ENCODE results near the gene CEP192. TPM values are rescaled to one million over a fixed set of nuclear protein-coding genes. Genes with fewer than 3 reads are reported as not detected.
A peak's percentile ranks its signal among the peaks of the same experiment; 100 is the strongest.

CEP192 gene
- total and polyA plus RNA-seq, 10 donors = 13.8 to 41.8 (median 32.4) TPM

GRCh38 chr18:13138420-13139139 is 147.4 kb downstream of the CEP192 start:
- intact Hi-C loops (cut with DNase I; ENCODE audit: low total_unique reads) = no loop called here
- TF ChIP-seq POLR2AphosphoS5 (IDR thresholded peaks at IDR 0.05) (no peak), CTCF (IDR thresholded peaks at IDR 0.05 in 8 of 11, conservative IDR thresholded peaks at IDR 0.05 in 3 of 11) (no peak), POLR2A (IDR thresholded peaks at IDR 0.05) (no peak)
- H3K27me3 ChIP-seq (replicated peaks in 1 of 7) = peaks cover 0 to 18% (median 0%) of the 10 kb centered on the region in 7 donors
- peak overlapping the region in 6 of 8 donors; percentile 60 to 86 (median 77) for H3K4me3 ChIP-seq
- peak; percentile 84 for DNase-seq
- peaks cover 0 to 34% (median 22%) of the 10 kb centered on the region in 6 donors for H3K4me1 ChIP-seq
- peaks cover 0 to 23% (median 9%) of the 10 kb centered on the region in 8 donors for H3K9me3 ChIP-seq
- 88 to 96% (median 92%) methylated on average over 20 to 21 of the region's 21 CpGs for WGBS, 5 donors
- peak overlapping the region; percentile 55 to 91 (median 88) for H3K27ac ChIP-seq
- no peaks in the 10 kb centered on the region for H3K36me3 ChIP-seq

- Histone ChIP-seq H3K4me1 (peaks cover 0 to 34% (median 22%) of the 10 kb centered on the region in 6 donors), H3K9me3 (peaks cover 0 to 27% (median 21%) of the 10 kb centered on the region in 8 donors), H3K27me3 (replicated peaks in 1 of 7) (peaks cover 0 to 18% (median 0%) of the 10 kb centered on the region in 7 donors), H3K36me3 (no peaks in the 10 kb centered on the region), H3K27ac (no peak overlapping the region), H3K4me3 (no peak overlapping the region)
- no peak for DNase-seq
- WGBS, 5 donors = 81 to 94% (median 87%) methylated on average over 10 to 12 of the region's 12 CpGs
- no peak for TF ChIP-seq CTCF (IDR thresholded peaks at IDR 0.05 in 8 of 11, conservative IDR thresholded peaks at IDR 0.05 in 3 of 11)
- no peak for TF ChIP-seq POLR2AphosphoS5 (IDR thresholded peaks at IDR 0.05)
- TF ChIP-seq POLR2A (IDR thresholded peaks at IDR 0.05) = no peak
- intact Hi-C loops (cut with DNase I; ENCODE audit: low total_unique reads) = no loop called here
Observed at GRCh38 chr18:13139885-13140450, 148.8 kb downstream of the CEP192 start.

- no peak for DNase-seq
- no peak overlapping the region for H3K27ac ChIP-seq
- TF ChIP-seq CTCF (IDR thresholded peaks at IDR 0.05 in 8 of 11, conservative IDR thresholded peaks at IDR 0.05 in 3 of 11) (no peak), POLR2A (IDR thresholded peaks at IDR 0.05) (no peak), POLR2AphosphoS5 (IDR thresholded peaks at IDR 0.05) (no peak)
- H3K9me3 ChIP-seq = peaks cover 0 to 34% (median 22%) of the 10 kb centered on the region in 8 donors
- H3K4me3 ChIP-seq = no peak overlapping the region
- H3K27me3 ChIP-seq (replicated peaks in 1 of 7) = peaks cover 0 to 13% (median 0%) of the 10 kb centered on the region in 7 donors
- peaks cover 0 to 27% (median 16%) of the 10 kb centered on the region in 6 donors for H3K4me1 ChIP-seq
- WGBS, 5 donors = 74 to 86% (median 83%) methylated on average over 6 of the region's 6 CpGs
- intact Hi-C loops (cut with DNase I; ENCODE audit: low total_unique reads) = no loop called here
- H3K36me3 ChIP-seq = no peaks in the 10 kb centered on the region
Observed at GRCh38 chr18:13141209-13141608, 150.0 kb downstream of the CEP192 start.

DNA sequence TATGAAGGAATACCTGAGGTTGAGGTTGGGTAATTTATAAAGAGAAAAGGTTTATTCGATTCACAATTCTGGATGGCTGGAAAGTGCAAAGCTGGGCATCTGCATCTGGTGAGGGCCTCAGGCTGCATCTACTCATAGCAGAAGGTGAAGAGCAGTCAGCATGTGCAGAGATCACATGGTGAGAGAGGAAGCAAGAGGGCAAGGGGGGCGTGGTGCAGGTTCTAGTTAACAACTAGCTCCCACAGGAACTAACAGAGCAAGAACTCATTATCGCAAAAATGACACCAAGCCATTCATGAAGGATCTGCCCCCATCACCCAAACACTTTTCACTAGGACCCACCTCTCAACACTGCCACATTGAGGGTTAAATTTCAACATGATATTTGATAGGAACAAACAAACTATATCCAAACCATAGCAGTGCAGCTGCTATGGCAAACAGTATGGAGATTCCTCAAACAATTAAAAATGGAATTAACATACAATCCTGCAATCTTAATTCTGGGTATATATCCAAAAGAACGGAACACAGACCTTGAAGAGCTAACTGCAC is 154.6 kb downstream of the CEP192 start:
- Histone ChIP-seq H3K27me3 (replicated peaks in 1 of 7) (no peaks in the 10 kb centered on the region), H3K4me3 (no peak overlapping the region), H3K9me3 (peaks cover 0 to 34% (median 22%) of the 10 kb centered on the region in 8 donors), H3K4me1 (peaks cover 0 to 8% (median 0%) of the 10 kb centered on the region in 6 donors), H3K27ac (no peak overlapping the region), H3K36me3 (no peaks in the 10 kb centered on the region)
- TF ChIP-seq POLR2A (IDR thresholded peaks at IDR 0.05) (no peak), CTCF (IDR thresholded peaks at IDR 0.05 in 8 of 11, conservative IDR thresholded peaks at IDR 0.05 in 3 of 11) (no peak), POLR2AphosphoS5 (IDR thresholded peaks at IDR 0.05) (no peak)
- 71 to 90% (median 82%) methylated on average over 4 of the region's 4 CpGs for WGBS, 5 donors
- intact Hi-C loops (cut with DNase I; ENCODE audit: low total_unique reads) = no loop called here
- no peak for DNase-seq

All from spleen (tissue), 11 donors.